Measurements from ENCODE around the gene FHIT.

GRCh38 chr3:61040618-61041017 is 210.6 kb downstream of the FHIT start:
- no peak for TF ChIP-seq POLR2A (IDR thresholded peaks at IDR 0.05; ENCODE audit: low read length)
- no peak for TF ChIP-seq GATA1 (IDR thresholded peaks at IDR 0.05; ENCODE audit: low read depth, low read length)

Data from erythroblast (primary cell).